Ascending aorta (tissue), 2 donors: Measurements from ENCODE around the gene KRTAP10-10. TPM values are rescaled to one million over a fixed set of nuclear protein-coding genes. Genes with fewer than 3 reads are reported as not detected.
"Not testable (repeated sequence)": the region's sequence is repeated elsewhere in the genome, so short reads cannot be mapped to it uniquely, and the experiment has no call there.

Source experiments
- DNase-seq, 2 donors: peaks; one replicate each; pipeline ENCODE4 v3.0.0-alpha.2; 2019; ENCODE audit warnings: low spot score in 2 of 2
- H3K27ac ChIP-seq, 2 donors: fragments of 200-600 bp; sonication (generic); one replicate each; pipeline ENCODE4 v1.5.1; 2016 to 2017; ENCODE audit warnings: mild to moderate bottlenecking in 1 of 2
- H3K27me3 ChIP-seq: fragments of 200-600 bp; sonication (generic); one replicate; pipeline ENCODE4 v1.5.1; 2017
- H3K36me3 ChIP-seq, 2 donors: fragments of 200-600 bp; sonication (generic); one replicate each; pipeline ENCODE4 v1.5.1; 2016
- H3K4me1 ChIP-seq, 2 donors: fragments of 200-600 bp; sonication (generic); one replicate each; pipeline ENCODE4 v1.5.1; 2016 to 2017; ENCODE audit warnings: mild to moderate bottlenecking in 1 of 2
- H3K4me3 ChIP-seq, 2 donors: fragments of 200-600 bp; sonication (generic); one replicate each; pipeline ENCODE4 v1.5.1; 2016 to 2017; ENCODE audit warnings: mild to moderate bottlenecking in 1 of 2
- H3K9me3 ChIP-seq, 2 donors: fragments of 200-600 bp; sonication (generic); one replicate each; pipeline ENCODE4 v1.5.1; 2016
- CTCF ChIP-seq, 3 experiments: fragments of 200-600 bp in 2 of 3; fragments of 450-650 bp in 1 of 3; sonication (generic) in 2 of 3; IDR thresholded peaks; one replicate each; pipeline ENCODE4 v1.5.1; 2016 to 2019; ENCODE audit warnings: antibody characterized with exemption in 3 of 3, mild to moderate bottlenecking in 1 of 3, moderate library complexity in 1 of 3
- intact Hi-C: fragments of 100-400 bp; cut with DNase I; formaldehyde crosslinking; loops from one replicate; pipeline ENCODE4 v1.15.1; 2023
- total RNA-seq: library from RNA; depleted of rRNA; stranded (reverse); fragments of >200 nt; gene quantifications from one replicate; pipeline ENCODE4 v1.1.0, GENCODE V29; 2016

Gene KRTAP10-10
- total RNA-seq, 1 donor from 2014 or later = not detected

- no peak for TF ChIP-seq CTCF (IDR thresholded peaks at IDR 0.05)
- H3K4me1 ChIP-seq = no peaks in the 10 kb centered on the region
- intact Hi-C loops = no loop called here
- no peak overlapping the region for H3K4me3 ChIP-seq
- no peaks in the 10 kb centered on the region for H3K36me3 ChIP-seq
- H3K27me3 ChIP-seq = no peaks in the 10 kb centered on the region
- DNase-seq = no peak
- H3K27ac ChIP-seq = no peak overlapping the region
- H3K9me3 ChIP-seq = no peaks in the 10 kb centered on the region
Measured at GRCh38 chr21:44598061-44598460, 39.1 kb upstream of the KRTAP10-10 start.

GRCh38 chr21:44599264-44600029 is 37.7 kb upstream of the KRTAP10-10 start:
- H3K27me3 ChIP-seq = no peaks in the 10 kb centered on the region
- H3K36me3 ChIP-seq = no peaks in the 10 kb centered on the region
- no peak for DNase-seq
- no peaks in the 10 kb centered on the region for H3K4me1 ChIP-seq
- H3K9me3 ChIP-seq = no peaks in the 10 kb centered on the region
- H3K27ac ChIP-seq = no peak overlapping the region
- intact Hi-C loops = no loop called here
- no peak for TF ChIP-seq CTCF (IDR thresholded peaks at IDR 0.05)
- H3K4me3 ChIP-seq = no peak overlapping the region

GRCh38 chr21:44600118-44600978 is 36.8 kb upstream of the KRTAP10-10 start, which contains the start of gene KRTAP10-7:
Gene KRTAP10-7 (plus strand): TSS chr21:44600597. CDS start chr21:44600622, 25 bp downstream.
- DNase-seq, H3K27me3 ChIP-seq, H3K9me3 ChIP-seq, H3K36me3 ChIP-seq, H3K4me3 ChIP-seq, H3K4me1 ChIP-seq, intact Hi-C loops, H3K27ac ChIP-seq: not testable (repeated sequence)

- H3K4me3 ChIP-seq, H3K27ac ChIP-seq, H3K36me3 ChIP-seq, H3K9me3 ChIP-seq, DNase-seq, intact Hi-C loops, H3K4me1 ChIP-seq, H3K27me3 ChIP-seq: not testable (repeated sequence)
Measured at GRCh38 chr21:44601091-44601490, 36.1 kb upstream of the KRTAP10-10 start.

GRCh38 chr21:44601596-44602462 is 35.3 kb upstream of the KRTAP10-10 start:
- Histone ChIP-seq H3K4me3 (no peak overlapping the region), H3K9me3 (no peaks in the 10 kb centered on the region), H3K27ac (no peak overlapping the region), H3K27me3 (no peaks in the 10 kb centered on the region), H3K4me1 (no peaks in the 10 kb centered on the region), H3K36me3 (no peaks in the 10 kb centered on the region)
- no peak for TF ChIP-seq CTCF (IDR thresholded peaks at IDR 0.05)
- DNase-seq = no peak
- intact Hi-C loops = no loop called here

GRCh38 chr21:44602463-44602850 is 34.7 kb upstream of the KRTAP10-10 start:
- intact Hi-C loops = no loop called here

More at GRCh38 chr21:44602463-44602850, 34.7 kb upstream of the KRTAP10-10 start:
- Histone ChIP-seq H3K27me3 (no peaks in the 10 kb centered on the region), H3K36me3 (no peaks in the 10 kb centered on the region), H3K4me1 (no peaks in the 10 kb centered on the region), H3K27ac (no peak overlapping the region), H3K9me3 (no peaks in the 10 kb centered on the region), H3K4me3 (no peak overlapping the region)
- TF ChIP-seq CTCF (IDR thresholded peaks at IDR 0.05) = no peak
- no peak for DNase-seq
